OCI-M2 (cell line): Measurements from ENCODE around the gene AP1S3.
"Not testable (repeated sequence)": the region's sequence is repeated elsewhere in the genome, so short reads cannot be mapped to it uniquely, and the experiment has no call there.

Source experiments
- DNase-seq: peaks from one replicate; lab custom pipeline; 2025; ENCODE audit not compliant: unreplicated experiment; lab: John Stamatoyannopoulos, UW

The AP1S3 gene

GRCh38 chr2:223811757-223812156, 25.6 kb downstream of the AP1S3 start:
- no peak for DNase-seq

- no peak for DNase-seq
These were observed 32.4 kb downstream of the AP1S3 start for GRCh38 chr2:223805008-223805407.

GRCh38 chr2:223801736-223802135, 35.6 kb downstream of the AP1S3 start:
- no peak for DNase-seq

GRCh38 chr2:223800908-223801307, 36.5 kb downstream of the AP1S3 start:
- no peak for DNase-seq

GRCh38 chr2:223797811-223798721, 39.3 kb downstream of the AP1S3 start:
- DNase-seq, result no peak

- DNase-seq, result no peak
These were observed 40.3 kb downstream of the AP1S3 start for GRCh38 chr2:223797037-223797436.

- no peak for DNase-seq
These were observed 48.0 kb downstream of the AP1S3 start for GRCh38 chr2:223789423-223789822.

- DNase-seq, result no peak
These were observed 48.6 kb downstream of the AP1S3 start for GRCh38 chr2:223788826-223789225.

- not testable (repeated sequence) for DNase-seq
These were observed 49.3 kb downstream of the AP1S3 start for GRCh38 chr2:223788106-223788505.

GRCh38 chr2:223787358-223787757, 50.0 kb downstream of the AP1S3 start:
- no peak for DNase-seq

GRCh38 chr2:223786943-223787342, 50.4 kb downstream of the AP1S3 start:
- no peak for DNase-seq

GRCh38 chr2:223786236-223786635, 51.1 kb downstream of the AP1S3 start:
- DNase-seq, result no peak

GRCh38 chr2:223784221-223784772, 53.1 kb downstream of the AP1S3 start:
- no peak for DNase-seq

- no peak for DNase-seq
These were observed 54.8 kb downstream of the AP1S3 start for GRCh38 chr2:223782629-223783028.

GRCh38 chr2:223781560-223781959, 55.8 kb downstream of the AP1S3 start:
- no peak for DNase-seq

GRCh38 chr2:223779877-223780276, 57.5 kb downstream of the AP1S3 start:
- DNase-seq, result no peak

GRCh38 chr2:223774193-223774592, 63.2 kb downstream of the AP1S3 start:
- DNase-seq, result no peak

- DNase-seq, result no peak
These were observed 65.0 kb downstream of the AP1S3 start for GRCh38 chr2:223772363-223772762.

- no peak for DNase-seq
These were observed 65.9 kb downstream of the AP1S3 start for GRCh38 chr2:223771475-223771874.

- no peak for DNase-seq
These were observed 69.2 kb downstream of the AP1S3 start for GRCh38 chr2:223768179-223768578.

- no peak for DNase-seq
These were observed 70.0 kb downstream of the AP1S3 start for GRCh38 chr2:223767341-223767740.

- DNase-seq, result no peak
These were observed 72.1 kb downstream of the AP1S3 start for GRCh38 chr2:223765221-223765785.
